Fibroblast of gingiva (primary cell): ENCODE results near the gene NTRK3.

Source experiments
- DNase-seq: peaks from one replicate; pipeline ENCODE4 v3.0.0-alpha.2; 2011; ENCODE audit warnings: low read depth

NTRK3 gene

GRCh38 chr15:87977907-87978306, 278.6 kb downstream of the NTRK3 start:
- DNase-seq: no peak

GRCh38 chr15:87976552-87976951, 280.0 kb downstream of the NTRK3 start:
- no peak for DNase-seq

- no peak for DNase-seq
Measured at GRCh38 chr15:87973501-87974215, 282.9 kb downstream of the NTRK3 start.

- no peak for DNase-seq
Measured at GRCh38 chr15:87971076-87971475, 285.5 kb downstream of the NTRK3 start.

- no peak for DNase-seq
Measured at GRCh38 chr15:87967951-87968350, 288.6 kb downstream of the NTRK3 start.

- no peak for DNase-seq
Measured at GRCh38 chr15:87965304-87965703, 291.2 kb downstream of the NTRK3 start.

- no peak for DNase-seq
Measured at GRCh38 chr15:87962428-87962827, 294.1 kb downstream of the NTRK3 start.

- DNase-seq: no peak
Measured at GRCh38 chr15:87961851-87962420, 294.6 kb downstream of the NTRK3 start.

- DNase-seq: no peak
Measured at GRCh38 chr15:87959662-87960061, 296.9 kb downstream of the NTRK3 start.

- DNase-seq: no peak
Measured at GRCh38 chr15:87959080-87959479, 297.5 kb downstream of the NTRK3 start.

- DNase-seq: no peak
Measured at GRCh38 chr15:87955284-87955909, 301.1 kb downstream of the NTRK3 start.

GRCh38 chr15:87954793-87955192, 301.7 kb downstream of the NTRK3 start:
- DNase-seq: no peak

GRCh38 chr15:87952736-87953287, 303.7 kb downstream of the NTRK3 start:
- no peak for DNase-seq

- DNase-seq: no peak
Measured at GRCh38 chr15:87949575-87950223, 306.8 kb downstream of the NTRK3 start.

- no peak for DNase-seq
Measured at GRCh38 chr15:87949151-87949574, 307.4 kb downstream of the NTRK3 start.

GRCh38 chr15:87947560-87947959, 309.0 kb downstream of the NTRK3 start:
- no peak for DNase-seq

GRCh38 chr15:87945246-87945645, 311.3 kb downstream of the NTRK3 start:
- DNase-seq: no peak

- no peak for DNase-seq
Measured at GRCh38 chr15:87944691-87945090, 311.8 kb downstream of the NTRK3 start.

GRCh38 chr15:87944050-87944449, 312.5 kb downstream of the NTRK3 start:
- DNase-seq: no peak

GRCh38 chr15:87943626-87944025, 312.9 kb downstream of the NTRK3 start:
- no peak for DNase-seq

GRCh38 chr15:87942316-87942715, 314.2 kb downstream of the NTRK3 start:
- no peak for DNase-seq

- DNase-seq: no peak
Measured at GRCh38 chr15:87941606-87942005, 314.9 kb downstream of the NTRK3 start.

GRCh38 chr15:87940768-87941167, 315.8 kb downstream of the NTRK3 start:
- DNase-seq: no peak
